Measurements from ENCODE around the gene SOX11. TPM values are rescaled to one million over a fixed set of nuclear protein-coding genes. Genes with fewer than 3 reads are reported as not detected.
"Not testable (repeated sequence)": the region's sequence is repeated elsewhere in the genome, so short reads cannot be mapped to it uniquely, and the experiment has no call there.

The SOX11 gene
- 0.05 TPM for total RNA-seq

DNA sequence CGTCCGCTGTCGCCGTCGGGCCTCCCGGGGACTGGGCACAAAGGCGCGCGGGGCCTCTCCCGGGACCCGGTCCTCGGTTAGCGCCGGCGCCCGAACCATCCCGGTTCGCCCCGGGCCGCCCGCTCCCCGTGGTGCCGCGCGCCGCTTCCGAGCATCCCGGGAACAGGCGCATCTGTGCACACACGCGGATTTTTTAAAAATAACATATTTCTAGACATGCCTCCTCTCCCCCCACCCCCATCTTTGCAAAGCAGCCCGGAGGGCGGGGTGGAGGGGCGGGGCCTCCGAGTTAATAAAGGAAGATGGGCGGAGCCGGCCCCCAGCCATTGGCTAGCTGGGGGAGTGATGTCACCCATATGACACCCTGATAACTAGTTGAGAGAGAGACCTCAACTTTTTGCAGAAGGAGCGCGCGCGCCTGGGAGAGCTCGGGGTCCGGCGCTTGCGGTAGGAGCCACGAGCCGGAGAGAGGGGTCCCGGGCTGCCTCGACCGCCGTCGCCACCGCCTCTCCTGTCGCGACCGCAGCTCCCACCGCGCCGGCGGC lies at the start of gene SOX11:
Gene SOX11 (plus strand): TSS at position 400 of the 545 bp plus-strand sequence. CDS start 338 bp downstream, outside the sequence.
- ATAC-seq (no peak), DNase-seq (ENCODE audit: low spot score) (no peak)

DNA sequence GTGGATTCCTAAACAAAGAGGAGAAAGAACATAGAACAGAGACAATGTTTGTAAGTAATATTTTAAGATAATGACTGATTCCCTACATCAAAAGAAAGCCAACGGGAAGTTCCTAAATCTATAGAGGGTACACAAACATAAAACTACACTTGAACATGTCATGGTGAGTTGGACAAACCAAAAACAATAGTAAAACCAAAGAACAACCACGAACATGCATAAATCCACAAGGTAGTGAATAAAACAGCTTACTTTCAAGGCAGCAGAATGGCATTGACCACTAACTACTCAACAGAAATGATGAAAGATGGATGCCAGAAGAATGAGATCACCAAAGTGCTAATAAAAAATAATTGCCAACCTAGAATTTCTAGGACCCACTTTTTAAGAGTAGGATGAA lies 39.5 kb upstream of the SOX11 start:
- not testable (repeated sequence) for DNase-seq (ENCODE audit: low spot score); ATAC-seq

DNA sequence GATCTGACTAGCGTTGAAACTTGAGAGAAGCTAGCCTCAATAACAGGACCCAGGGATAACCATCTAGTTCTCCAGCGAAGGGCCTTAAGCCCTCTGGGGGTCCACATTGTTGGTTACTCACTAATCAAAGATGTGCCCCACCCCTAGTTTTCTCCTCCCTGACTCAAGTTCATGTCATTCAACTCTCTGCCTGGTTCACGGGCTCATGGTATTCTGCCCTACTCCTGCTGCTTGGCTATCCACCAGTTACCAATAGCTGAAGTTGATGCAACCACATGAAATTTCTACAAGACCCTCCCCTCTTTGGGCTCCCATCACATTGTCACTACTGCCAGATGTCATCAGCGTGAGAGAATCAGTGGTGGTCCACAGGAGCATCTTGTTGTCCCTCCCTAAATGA lies 38.4 kb upstream of the SOX11 start:
- ATAC-seq; DNase-seq (ENCODE audit: low spot score): not testable (repeated sequence)

DNA sequence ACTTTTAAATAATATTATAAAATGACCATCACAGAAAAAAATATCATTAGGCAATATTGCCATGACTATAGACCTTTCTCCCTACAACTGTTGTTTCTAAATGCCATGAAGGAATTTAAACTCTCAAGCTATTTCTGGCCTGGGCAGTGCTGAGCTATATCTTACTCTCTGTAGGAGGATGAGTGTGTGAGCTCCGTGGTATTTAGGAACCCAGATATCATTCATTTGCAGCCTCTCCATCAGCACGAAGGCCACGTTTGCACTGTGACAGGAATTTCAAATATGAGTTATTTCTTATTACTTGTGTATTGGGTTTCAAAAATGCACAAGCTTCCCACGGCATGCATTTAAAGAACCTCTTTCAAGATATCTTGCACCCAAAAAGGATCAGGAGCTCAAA lies 35.0 kb upstream of the SOX11 start:
- DNase-seq (ENCODE audit: low spot score) (no peak), ATAC-seq (no peak)

DNA sequence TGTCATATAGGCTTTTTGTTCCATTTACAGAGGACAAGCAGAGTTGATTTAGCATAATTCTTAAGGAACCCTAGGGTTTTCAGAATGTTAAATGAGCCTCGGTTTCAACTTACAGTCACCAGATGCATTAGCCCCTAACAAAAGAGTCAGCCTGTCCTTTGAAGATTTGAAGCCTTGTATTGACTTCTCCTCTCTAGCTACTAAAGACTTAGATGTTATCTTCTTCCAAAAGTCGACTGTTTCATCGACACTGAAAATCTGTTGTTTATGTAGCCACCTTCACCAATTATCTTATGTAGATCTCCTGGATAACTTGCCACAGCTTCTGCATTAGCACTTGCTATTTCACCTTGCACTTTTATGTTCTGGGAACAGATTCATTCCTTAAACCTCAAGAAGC lies 31.6 kb upstream of the SOX11 start:
- no peak for ATAC-seq
- DNase-seq (ENCODE audit: low spot score) = no peak

DNA sequence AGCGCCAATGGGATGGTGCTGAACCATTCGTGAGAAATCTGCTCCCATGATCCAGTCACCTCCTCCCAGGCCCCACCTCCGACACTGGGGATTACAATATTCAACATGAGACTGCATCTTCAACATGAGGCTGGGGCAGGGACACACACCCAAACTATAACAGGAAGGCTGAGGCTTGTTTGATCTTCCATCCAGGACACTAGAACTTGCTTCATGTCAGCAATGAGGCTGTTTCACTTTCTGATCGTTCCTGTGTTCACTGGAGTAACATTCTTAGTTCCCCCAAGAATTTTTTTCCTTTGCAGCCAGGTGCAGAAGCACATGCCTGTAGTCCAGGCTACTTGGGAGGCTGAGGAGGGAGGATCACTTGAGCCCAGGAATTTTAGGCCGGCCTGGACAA lies 30.8 kb upstream of the SOX11 start:
- no peak for DNase-seq (ENCODE audit: low spot score)
- no peak for ATAC-seq

DNA sequence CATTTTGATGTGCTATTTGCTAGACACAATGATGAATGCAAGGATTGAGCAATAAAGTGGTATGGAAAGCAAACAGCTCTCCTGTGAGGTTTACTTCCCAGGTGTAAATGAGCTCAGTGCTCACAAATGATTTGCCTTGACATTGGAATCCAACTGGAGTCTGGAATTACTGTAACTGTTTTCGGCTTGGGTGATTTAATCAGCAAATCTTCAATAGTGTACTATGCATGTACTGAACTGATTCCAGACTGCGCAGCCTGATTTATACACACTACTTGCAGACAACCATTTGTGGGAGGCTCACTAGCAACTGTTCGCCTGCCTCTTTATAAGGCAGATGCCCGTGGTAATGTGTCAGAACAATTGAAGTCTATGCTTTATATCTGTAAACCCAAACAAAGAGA lies 27.9 kb upstream of the SOX11 start:
- ATAC-seq = no peak
- no peak for DNase-seq (ENCODE audit: low spot score)

DNA sequence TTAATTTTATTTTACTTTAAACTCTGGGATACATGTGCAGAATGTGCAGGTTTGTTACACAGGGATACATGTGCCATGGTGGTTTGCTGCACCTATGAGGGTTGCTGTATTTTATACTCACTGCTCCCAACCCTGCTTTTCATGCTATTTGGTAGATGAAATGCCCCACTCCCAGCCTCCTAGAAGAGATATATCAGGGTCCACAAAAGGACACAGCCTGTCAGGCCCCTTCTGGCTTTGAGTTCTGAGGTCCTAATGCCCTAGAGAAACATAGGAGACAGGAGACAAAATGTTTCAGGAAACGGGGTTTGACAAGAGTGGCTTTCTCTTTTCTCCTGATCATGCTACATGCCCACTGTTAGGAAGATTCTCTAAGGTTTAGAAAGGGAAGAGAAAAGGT lies 27.1 kb upstream of the SOX11 start:
- DNase-seq (ENCODE audit: low spot score) = no peak
- no peak for ATAC-seq

DNA sequence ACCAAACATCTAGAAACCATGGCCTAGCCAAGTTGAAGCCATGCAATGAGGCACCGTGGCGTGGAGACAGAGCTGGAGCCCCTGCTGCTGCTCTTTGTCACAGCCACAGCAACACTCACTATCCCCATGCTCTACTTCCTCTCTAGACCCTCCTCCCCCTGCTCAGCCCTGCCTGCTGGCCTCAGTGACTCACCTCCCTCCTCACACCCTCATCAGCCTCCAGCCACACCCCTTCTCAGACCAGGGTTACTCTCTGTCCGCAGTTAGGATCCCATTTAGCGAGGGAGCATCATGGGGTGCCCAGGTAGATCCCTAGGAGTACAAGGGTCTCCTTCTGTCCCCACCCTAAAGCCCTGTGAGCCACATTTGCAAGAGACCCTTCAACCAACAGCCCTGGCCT lies 25.4 kb upstream of the SOX11 start:
- ATAC-seq = no peak

DNA sequence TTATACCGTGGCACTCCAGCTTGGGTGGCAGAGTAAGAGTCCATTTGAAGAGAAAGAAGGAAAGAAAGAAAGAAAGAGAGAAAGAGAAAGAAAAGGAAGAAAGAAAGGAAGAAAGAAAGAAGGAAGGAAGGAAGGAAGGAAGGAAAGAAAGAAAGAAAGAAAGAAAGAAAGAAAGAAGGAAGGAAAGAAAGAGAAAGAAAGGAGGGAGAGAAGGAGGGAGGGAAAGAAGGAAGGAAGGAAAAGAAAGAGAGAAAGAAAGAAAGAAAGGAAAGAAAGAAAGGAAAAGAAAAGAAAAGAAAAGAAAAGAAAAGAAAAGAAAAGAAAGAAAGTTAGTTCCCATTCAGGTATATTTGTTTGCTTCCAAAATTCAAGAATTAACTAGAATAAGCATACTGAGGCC lies 24.5 kb upstream of the SOX11 start:
- not testable (repeated sequence) for ATAC-seq

More for the DNA sequence above, 25.4 kb upstream of the SOX11 start:
- no peak for DNase-seq (ENCODE audit: low spot score)

DNA sequence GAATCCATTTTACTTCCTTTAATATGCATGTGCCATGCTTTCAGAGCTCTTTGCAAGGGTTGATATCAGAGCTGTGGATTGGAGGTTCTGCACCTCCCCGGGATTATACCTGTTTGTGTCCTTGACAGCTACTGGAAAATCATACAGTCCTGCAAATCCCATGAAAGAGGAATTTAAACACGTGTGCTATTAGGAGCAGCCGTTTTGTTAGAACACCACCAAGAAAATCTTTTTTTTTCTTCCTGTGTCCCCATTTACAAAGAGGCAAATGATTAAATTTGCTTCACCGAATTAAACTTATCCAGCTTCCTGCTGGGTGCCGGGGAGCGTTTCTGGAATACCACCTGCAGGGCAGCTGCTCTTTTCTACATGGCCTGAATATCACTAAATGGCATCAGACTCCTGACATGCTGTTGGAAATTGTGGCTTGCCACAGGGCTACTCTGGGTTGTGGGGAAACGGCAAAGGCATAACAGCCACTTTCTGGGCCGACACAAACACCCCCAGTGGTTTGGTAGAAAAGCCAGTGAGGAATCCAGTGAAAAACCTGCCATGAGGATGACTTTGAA lies 23.4 kb upstream of the SOX11 start:
- no peak for DNase-seq (ENCODE audit: low spot score)

More for the DNA sequence above, 24.5 kb upstream of the SOX11 start:
- not testable (repeated sequence) for DNase-seq (ENCODE audit: low spot score)

DNA sequence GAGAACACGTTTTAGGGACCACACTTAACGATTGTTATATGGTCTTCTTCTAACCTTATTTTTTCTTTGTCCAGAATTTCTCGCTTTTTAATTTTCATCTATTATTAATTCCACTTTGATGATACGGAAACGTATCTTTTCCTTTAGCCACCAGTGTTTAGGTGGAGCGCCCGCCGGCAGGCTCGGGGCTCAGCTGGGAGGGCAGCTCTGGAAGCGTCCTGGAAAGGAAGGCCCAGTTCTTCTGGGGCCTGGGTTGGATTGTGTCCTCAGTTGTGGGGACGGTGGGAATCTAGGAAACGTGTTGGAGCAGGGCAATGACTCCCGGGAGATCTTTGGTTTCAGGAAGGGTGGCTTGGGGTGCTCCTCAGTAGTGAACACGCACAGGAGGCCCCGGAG lies 19.4 kb upstream of the SOX11 start:
- ATAC-seq (no peak), DNase-seq (ENCODE audit: low spot score) (no peak)

More for the DNA sequence above, 23.4 kb upstream of the SOX11 start:
- ATAC-seq = no peak

DNA sequence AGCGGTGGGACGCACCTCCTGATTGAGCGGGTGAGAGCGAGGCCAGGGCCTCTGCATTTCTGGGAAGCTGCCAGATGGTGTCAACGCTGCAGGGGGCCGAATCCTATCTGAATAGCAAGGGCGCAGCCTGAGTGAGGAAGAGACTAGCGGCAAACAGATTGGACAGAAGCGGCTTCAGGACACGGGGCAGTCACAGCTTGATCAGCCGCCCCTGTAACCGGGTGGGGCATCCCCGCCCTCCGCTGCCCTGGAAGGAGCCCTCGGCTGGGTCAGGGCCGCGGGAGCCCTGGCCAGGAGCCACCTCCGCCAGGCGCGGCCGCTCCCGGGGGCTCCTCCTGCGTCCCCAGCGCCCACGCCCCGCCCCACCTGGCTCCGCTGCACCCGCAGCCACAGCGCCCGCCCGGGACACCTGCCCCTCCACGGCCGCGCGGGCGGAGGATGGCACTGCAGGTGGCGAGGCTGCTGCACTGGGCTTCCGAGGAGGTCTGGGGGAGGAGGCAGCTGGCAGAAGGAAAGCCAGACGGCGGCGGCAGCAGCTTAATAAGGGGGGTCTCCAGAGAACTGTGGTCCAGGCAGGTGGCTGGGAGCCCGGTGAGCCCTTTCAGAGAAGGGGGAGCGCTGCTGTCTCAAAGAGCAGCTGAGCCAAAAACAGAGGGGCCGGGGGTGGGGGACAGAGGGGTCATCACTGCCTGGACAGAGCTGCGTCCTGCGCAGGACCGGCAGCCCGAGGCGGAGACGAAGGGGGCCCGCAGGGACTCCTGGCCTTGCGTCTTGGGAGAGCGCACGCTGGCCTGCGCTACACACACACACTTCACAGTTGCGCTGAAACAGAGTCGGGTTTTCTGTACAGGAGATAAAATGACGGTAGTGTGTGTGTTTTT lies 18.8 kb upstream of the SOX11 start:
- no peak for ATAC-seq

DNA sequence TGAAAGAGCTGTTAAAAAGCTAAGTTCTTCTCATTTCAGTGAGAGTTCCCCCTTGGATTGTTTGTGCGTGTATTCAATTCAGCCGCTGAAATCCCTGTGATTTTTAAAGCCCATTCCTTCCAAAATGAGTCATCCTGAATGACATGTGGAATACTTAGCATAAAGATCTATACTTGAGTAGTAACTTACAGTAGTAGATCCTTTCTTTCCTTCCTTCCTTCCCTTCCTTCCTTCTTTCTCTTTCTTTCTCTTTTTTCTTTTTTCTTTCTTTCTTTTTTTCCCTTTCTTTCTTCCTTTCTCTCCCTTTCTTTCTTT lies 18.2 kb upstream of the SOX11 start:
- no peak for ATAC-seq
- no peak for DNase-seq (ENCODE audit: low spot score)

More for the DNA sequence above, 18.8 kb upstream of the SOX11 start:
- DNase-seq (ENCODE audit: low spot score) = no peak

DNA sequence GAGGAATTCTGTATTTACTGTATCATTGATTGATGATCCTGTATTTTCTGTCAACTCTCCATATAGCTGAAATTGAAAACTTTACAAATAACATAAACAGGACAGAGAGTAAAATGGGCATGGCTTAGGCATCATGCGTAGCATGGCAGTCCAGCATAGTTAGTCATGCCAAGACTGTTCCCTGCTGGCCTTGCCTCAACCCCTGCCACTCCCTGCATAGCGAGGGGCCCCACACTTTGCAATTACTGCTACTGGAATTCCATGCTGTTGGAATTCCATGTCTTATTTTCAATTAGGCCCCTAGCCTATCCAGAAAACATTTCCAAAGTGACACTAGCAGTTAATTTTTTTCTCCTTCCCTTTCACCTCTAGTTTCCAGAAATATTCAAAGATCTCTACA lies 15.1 kb upstream of the SOX11 start:
- ATAC-seq (no peak), DNase-seq (ENCODE audit: low spot score) (no peak)

DNA sequence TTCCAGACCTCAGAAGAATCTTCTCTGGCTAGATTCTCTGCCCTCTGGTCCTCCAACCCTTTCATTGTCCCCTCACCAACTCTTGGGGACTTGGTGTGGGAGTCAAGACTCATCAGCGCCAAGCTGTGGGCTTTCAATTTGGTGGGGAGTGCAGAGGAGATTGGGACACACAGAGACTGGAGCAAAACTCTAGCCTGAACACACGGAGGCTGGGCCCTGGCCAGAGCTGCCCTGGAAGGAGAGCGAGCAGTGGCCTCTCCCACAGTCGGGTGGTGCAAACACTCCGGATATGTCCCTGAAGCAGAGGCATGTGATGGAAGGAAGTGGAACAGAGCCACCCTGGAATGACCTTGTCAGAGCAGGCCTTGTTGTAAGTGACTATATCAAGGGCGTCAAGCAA lies 8.7 kb upstream of the SOX11 start:
- no peak for ATAC-seq
- no peak for DNase-seq (ENCODE audit: low spot score)

DNA sequence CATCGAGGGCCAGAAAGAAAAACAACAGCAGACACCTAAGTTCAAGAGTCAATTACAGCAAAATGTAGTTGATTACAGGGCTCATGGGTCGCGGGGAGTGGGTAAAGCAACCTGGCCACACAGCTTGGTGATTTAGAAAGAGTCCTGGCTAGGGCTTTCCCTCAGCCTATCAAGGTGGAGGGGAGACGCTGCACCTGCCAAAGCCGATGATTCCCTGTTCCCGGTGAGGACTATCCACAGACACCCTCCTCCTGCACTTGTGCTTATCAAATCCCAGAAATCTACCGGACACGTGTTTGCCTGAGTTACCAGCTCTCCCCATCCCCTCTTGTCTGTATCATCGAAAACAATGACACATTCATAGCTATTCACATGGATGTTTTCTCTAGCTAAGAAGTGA lies 7.0 kb upstream of the SOX11 start:
- no peak for ATAC-seq

DNA sequence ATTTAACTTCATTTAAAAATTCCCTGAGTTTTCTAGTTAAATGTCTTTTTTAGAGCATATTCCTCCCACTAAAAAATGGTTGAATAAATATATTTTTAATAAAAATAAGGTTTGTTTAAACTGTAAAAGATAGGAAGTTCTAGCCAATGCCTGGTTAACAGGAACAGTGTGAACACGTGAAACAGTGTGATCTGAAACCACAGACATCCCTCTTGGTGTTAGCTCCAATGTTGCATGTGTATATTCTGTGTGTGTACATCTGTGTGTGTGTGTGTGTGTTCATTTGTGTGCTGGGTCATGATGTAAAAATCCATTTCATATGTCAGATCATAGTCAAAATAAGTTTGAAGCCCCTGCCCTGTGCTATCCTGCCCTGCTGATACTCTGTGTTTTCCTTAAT lies 6.1 kb upstream of the SOX11 start:
- no peak for ATAC-seq
- DNase-seq (ENCODE audit: low spot score) = no peak

More for the DNA sequence above, 7.0 kb upstream of the SOX11 start:
- DNase-seq (ENCODE audit: low spot score) = no peak

DNA sequence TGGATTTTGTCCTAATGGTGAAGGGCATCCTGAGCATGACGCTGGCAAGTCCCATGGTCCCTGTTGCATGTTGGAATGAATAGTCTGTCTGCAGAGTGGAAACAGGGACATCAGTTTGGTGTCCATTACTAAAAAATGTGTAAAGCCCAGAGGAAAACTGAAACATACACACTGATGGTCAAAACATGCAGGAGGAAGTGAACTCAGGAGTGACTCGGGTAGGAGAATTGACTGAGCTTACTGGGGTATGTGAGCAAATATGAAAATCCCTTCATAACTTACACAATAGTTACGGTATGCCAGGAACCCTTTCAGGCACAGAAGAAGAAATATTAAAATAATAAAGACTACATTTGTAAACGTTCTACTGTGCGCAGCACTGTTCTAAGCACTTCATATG lies 5.6 kb upstream of the SOX11 start:
- no peak for ATAC-seq
- no peak for DNase-seq (ENCODE audit: low spot score)

DNA sequence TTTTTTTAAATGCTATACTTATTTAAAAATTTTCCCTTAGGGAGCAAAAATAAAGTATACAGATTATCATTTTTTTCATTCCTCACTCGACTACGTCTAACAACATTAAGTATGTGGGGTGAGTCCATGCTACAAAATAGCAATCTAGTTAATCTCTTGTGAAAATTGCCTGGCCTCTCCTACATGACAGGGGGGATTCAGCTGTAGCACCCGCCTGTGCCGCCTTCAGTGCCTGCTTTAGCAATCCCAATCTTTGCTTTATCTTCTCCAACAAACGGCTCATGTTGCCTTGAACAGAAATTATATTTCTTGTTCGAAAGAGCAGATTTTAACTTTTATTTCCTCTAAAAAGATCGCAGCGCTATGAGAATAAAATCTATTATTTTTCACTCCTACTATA lies 2.4 kb upstream of the SOX11 start:
- DNase-seq (ENCODE audit: low spot score) (no peak), ATAC-seq (no peak)

DNA sequence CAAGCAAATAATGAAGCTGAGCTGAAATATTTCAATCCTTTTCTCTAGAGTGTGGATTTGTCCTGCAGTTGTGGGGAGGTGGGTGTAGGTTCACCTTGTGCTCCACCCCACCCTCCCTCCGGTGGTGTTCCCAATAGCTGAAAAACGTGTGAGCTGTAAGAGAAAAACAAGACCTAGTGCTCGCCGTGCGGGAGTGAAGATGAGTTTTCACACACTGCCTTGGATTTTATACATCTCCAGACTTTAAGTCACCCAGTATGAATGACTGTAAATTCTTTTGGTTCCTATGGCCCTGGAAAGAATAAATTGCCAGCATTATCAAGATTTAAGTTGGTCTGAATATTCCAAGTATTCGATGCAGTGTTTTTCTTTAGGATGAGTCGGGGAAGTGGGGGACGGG lies 1.9 kb upstream of the SOX11 start:
- no peak for ATAC-seq
- DNase-seq (ENCODE audit: low spot score) = no peak

DNA sequence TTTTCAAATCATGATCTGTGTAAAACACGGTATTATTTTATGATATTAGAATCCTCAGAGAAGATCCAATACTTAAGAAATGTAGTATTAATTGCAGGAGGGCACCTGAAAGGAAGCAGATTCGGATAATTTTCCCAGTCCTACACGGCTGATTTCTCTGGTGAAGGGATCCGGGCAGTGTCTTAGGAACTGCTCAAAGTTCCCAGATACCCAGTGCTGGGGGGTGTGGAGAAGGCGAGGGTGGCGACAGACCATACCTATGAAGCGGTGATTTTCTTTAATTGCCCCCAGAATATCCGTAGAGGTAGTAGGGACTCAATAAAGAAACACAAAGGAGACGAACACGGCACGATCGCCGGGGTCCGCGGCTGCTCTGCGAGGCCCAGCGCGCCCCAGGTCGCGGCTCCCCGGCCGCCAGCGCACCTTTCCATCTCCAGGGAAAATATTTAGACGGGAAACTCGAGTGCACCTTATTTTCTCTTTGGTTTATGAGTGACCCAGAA lies 1.4 kb upstream of the SOX11 start:
- DNase-seq (ENCODE audit: low spot score) = no peak
- no peak for ATAC-seq
